Ecto neural progenitor cell (in vitro differentiated cells): ENCODE data around the gene SREK1.

Experiments used
- DNase-seq: peaks from one replicate; pipeline ENCODE4 v3.0.0-alpha.2; 2018; ENCODE audit warnings: low spot score

SREK1 gene

DNA sequence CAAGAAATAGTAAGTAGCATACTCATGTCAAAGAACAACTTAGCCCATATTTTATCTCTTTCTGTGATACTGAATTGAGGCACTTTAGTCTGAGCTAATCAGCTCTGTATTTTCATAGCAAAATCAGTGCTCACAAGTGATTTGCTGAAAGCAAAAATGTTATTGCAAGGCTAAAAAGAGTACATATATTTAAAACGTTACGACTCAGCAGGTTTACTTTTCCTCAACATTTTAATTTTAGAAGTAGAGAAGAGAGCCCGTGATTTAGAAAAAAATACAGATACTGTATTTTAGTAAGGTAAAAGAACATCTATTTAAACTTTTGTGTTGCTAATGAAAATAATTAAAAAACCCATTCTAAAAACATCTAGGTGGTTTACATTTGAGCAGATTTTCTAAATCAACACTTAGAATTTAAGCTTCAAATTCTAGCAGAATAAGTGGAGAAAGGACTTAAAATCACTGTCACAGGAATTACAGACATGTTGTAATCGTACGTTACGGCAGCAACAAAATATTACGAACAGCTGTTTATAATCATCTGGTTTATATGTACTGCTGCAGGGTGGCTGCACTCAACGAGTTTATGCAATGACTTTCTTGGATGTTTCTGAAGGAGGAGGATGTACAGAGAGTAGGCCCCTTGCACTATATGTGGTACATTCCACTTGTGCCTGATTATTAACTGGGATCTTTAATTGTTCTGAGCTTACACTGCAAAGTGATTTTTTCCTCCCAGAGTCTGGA is 20.1 kb downstream of the SREK1 start:
- no peak for DNase-seq

GRCh38 chr5:66168226-66168625 is 24.1 kb downstream of the SREK1 start:
- no peak for DNase-seq

DNA sequence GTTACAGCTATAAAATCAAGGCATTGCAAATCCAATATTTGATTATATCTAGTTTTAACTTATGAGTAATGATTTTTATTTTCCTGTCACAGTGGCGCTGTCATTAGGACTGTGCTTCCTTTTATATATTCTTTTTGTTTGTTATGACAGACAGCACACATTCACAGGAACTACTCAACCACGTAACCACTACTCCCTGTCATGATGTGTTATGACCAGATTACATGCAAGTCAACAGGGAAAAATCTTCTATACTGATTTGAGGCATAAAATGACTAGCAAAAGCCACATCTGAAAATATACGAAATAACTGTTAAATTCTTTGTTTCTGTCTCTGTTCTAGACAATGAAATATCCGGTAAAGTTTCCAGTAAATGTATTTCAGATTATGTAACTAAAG is 25.4 kb downstream of the SREK1 start:
- no peak for DNase-seq

DNA sequence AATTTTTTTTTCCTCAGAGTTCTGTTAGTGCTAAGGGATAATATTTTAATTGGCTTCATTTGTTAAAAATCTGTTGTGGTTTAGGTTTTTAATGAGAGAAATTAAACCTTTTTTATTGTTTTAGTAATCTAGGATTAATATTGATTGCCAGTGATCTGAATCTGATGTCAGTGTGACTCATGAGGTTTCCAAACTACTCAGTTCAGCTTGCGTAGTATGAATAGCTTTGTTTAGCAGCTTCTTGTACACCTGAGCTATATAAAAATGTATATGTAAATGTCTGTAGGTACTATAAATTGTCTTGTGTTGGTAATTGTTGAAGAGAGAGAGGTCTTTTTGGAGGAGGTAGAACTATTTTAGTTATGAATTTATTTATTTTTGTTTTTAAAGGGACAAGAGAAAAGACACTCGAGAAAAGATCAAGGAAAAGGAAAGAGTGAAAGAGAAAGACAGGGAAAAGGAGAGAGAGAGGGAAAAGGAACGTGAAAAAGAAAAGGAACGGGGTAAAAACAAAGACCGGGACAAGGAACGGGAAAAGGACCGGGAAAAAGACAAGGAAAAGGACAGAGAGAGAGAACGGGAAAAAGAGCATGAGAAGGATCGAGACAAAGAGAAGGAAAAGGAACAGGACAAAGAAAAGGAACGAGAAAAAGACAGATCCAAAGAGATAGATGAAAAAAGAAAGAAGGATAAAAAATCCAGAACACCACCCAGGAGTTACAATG is 26.3 kb downstream of the SREK1 start:
- no peak for DNase-seq

DNA sequence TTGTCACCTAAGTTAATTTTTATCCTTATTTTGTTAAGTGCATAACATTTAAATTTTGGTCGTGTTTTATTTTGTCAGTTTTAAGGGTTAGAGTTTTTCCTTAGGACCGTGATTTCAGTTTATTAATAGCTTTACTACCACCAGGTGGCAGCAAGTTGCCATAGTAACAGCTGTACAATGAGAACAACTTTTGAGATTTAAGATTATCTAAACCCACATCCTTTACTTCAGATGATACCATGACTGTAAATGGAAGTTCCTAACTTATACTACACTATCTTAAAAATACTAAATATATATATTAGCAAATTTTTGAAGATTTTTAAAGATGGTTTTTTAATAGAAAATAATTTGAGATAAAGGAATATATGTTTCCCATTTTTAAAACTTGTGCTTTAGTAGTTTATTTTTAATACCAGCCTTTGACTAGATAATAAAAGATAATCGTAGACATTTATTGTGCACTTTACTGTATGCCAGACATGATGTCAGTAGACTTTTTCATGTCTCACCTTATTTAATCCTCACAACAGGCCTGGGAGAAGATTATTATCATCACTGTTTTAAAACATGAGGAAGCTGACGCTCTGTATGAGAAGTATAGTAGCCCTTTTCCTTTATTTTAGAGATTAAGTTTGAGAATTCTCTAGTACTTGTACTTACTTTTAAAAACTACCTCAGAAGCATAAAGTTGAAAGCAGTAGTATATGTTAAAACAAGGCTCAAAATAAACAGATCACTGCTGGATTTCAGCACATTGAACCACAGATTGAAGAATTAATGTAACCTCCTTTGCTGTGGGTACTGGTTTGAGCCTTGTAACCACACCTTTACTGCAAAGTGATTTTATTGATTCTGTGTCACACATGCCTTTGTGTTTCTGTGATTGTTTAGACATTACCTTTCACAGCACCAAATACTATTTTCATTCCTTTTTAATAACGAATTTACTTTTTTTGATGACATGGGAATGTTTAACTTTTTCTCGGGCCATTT is 27.5 kb downstream of the SREK1 start:
- no peak for DNase-seq

DNA sequence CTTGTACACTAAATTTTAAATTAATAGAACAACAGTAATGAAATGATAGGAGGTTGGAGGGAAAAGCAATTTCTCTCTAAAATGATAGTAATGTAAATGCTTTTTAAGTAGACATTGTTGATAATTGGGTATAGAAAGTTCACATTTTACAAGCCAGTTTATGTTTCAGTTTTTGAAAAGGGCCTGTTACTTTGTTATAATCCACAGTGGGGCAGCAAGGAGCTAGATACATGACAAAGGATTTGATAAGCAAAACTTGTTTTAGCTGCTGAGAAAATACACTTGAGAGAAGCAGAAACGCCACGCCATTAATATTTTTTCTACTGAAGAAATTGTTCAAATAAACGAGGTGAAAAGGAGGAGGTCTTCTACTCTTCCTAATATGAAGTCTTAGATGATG is 30.2 kb downstream of the SREK1 start:
- no peak for DNase-seq

DNA sequence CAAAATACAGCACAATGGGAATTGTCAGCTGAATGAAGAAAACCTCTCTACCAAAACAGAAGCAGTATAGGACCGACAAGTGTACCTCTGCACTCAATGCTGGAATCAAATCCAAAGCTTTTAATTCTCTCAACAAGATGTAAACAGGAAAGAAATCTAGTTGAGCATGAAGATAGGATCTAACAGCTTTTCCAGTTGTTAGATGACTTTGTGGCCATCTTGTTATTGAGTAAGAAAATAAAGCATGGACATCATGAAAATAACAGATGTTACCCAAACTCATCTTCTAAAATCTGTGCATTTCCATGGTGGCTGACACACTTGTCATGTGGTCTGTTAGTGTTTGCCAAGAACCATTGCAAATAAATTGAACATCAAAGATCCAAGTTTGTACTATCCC is 34.7 kb downstream of the SREK1 start:
- no peak for DNase-seq

GRCh38 chr5:66179297-66180051 is 35.4 kb downstream of the SREK1 start:
- DNase-seq, result no peak

DNA sequence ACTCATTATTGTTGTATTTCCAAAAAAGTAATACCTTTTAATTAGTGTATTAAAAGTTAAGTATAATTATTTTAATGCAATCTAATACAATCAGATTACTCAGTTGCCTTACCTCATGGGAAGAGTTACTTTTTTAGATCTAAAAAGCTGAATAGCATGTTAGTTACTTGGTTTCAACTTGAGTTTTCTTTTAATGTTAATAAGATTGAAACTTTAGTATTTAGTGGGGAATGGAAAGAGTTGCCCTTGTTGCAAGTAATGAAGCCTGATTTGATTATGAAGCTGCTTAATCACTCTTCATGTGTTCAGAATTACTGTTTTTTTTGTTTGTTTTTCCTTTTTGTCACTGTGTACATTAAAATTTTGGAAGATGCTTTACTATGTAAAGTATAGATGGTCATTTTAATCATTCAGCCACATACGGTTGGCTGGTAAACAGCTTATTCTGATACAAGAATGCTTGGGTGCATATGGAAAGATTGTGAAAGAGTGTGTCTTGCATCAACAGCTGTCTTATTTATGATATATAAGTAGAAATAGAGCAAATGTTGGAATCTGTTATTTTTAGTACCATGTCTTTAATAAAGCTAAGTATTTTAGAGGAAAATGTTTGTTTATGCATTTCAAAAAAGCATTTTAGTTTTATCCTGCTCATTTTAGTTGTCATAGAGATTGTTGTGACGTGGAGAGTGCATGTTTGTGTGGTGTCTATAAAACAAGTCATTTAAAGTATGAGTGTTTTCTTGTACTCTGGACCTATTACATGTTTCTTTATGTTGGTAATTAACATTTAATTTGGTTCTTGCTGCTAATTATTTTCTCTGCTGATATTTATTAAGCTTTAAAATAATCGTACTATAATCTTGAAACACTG is 36.4 kb downstream of the SREK1 start:
- DNase-seq, result no peak

DNA sequence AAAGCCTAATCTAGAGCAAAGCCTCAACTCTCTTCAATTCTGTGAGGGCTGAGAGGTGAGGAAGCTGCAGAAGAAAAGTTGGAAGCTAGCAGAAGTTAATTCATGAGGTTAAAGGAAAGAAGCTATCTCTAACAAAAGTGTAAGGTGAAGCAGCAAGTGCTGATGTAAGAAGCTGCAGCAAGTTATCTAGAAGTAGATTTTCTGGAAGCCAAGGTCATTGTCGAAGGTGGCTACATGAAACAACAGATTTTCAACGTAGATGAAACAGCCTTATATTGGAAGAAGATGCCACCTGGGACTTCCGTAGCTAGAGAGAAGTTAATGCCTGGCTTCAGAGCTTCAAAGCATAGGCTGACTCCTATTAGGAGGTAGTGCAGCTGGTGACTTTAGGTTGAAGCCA is 42.0 kb downstream of the SREK1 start:
- DNase-seq, result no peak

DNA sequence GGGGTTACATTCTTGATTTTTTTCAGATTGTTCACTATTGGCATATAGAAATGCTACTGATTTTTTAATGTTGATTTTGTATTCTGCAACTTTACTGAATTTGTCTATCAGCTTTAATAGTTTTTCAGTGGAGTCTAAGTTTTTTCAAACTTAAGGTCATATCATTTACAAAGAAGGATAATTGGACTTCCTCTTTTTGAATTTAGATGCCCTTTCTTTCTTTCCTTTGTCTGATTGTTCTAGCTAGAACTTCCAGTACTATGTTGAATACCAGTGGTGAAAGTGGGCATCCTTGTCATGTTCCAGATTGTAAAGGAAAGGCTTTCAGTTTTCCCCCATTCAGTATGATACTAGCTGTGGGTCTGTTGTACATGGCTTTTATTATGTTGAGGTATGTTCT is 49.3 kb downstream of the SREK1 start:
- no peak for DNase-seq

DNA sequence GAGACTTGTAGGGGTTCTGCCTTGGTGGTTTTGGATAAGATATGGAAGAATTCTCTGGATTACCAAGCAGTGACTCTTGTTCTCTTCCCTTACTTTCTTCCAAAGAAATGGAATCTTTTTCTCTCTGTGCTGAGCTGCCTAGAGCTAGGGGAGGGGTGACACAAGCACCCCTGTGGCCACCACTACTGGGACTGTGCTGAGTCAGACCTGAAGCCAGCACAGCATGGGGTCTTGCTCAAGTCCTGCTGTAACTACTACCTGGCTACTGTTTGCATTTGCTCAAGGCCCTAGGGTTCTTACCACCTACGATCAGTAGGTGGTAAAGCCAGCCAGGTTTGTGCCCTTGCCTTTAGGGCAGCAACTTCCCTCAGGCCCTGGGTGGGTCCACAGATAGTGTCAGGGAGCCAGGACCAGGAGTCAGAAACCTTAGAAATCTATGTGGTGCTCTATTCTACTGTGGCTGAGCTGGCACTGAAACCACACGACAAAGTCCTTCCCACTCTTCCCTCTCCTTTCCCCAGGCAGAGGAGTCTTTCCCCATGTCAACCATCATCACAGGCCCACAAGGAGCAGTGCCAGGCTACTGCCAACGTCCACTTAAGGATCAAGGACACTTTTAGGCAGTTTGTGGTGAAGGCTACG is 53.8 kb downstream of the SREK1 start:
- DNase-seq, result no peak

DNA sequence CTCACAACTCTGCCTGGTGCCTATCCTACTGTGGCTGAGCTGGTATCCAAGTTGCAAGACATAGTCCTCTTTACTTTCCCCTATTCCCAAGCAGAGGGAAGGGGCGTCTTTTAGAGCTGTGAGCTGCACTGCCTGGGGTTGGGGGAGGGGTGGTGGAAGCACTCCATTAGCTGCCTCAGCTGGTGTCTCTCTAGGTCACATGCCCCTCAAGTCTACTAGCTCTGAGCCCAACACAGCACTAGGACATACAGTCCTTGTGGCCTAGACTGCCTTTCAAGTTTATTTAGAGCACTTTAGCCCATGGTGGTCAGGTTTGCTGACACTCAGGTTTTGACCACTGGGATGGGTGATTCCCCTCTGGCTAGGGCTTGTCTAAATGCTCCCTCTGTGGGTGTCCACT is 54.7 kb downstream of the SREK1 start:
- no peak for DNase-seq

GRCh38 chr5:66203531-66203930 is 59.4 kb downstream of the SREK1 start:
- DNase-seq, result no peak

DNA sequence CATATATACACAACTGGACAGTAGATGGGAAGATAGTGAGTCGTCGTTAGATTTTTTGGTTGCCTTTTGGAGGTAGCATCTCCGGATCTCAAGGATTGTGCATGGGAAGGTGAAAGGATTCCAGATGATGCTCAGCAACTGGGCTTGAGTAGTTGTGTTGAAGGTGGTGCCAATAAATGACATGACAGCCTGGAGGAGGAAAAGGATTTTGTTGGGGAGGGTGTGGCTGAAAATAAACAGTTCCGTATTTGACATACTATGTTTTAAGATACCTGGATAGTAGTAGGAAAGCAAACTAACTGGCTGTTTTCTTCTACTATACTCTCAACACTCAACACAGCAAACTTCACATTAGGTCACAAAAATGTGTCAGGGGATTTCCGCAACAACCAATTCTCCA is 62.4 kb downstream of the SREK1 start:
- no peak for DNase-seq

- DNase-seq, result no peak
Measured at GRCh38 chr5:66207800-66208561, 63.9 kb downstream of the SREK1 start.

- DNase-seq, result no peak
Measured at GRCh38 chr5:66209350-66209749, 65.2 kb downstream of the SREK1 start.

DNA sequence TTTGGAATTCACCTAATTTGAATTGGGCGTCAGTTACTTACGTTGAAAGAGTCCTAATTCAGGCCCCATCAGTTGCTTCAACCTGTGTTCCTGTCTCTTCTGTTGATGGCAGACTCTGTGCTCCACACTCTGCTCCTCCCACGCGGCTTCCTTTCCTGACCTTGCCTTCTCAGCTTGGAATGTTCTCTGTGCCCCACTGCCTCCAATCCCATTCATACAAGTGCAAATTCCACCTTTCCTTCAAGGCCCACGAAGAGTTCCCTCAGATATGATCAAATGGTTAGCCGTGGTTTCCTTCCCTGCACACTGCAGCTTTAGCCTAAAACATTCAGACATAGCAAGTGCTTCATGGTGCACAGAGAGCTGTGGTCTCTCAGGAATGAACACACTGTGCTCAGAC is 65.7 kb downstream of the SREK1 start:
- DNase-seq, result no peak

GRCh38 chr5:66213533-66213932 is 69.4 kb downstream of the SREK1 start:
- no peak for DNase-seq

DNA sequence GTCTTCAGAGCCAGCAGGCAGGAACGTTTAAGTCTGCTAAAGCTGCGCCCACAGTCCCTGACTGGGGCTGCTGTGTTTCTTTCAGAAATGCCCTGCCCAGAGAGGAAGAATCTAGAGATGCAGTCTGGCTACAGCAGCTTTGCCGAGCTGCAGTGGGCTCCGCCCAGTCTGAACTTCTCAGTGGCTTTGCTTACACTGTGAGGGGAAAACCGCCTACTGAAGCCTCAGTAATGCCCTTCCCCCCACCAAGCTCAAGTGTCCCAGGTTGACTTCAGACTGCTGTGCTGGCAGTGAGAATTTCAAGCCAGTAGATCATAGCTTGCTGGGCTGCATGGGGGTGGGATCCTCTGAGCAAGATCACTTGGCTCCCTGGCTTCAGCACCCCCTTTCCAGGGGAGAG is 78.4 kb downstream of the SREK1 start:
- DNase-seq, result no peak
